T-cell (primary cell): ENCODE results near the gene GINS3. TPM values are rescaled to one million over a fixed set of nuclear protein-coding genes. Genes with fewer than 3 reads are reported as not detected.
"Not testable (repeated sequence)": the region's sequence is repeated elsewhere in the genome, so short reads cannot be mapped to it uniquely, and the experiment has no call there.

Experiments used
- ATAC-seq, 4 experiments: fragments of 200-7000 bp in 3 of 4; fragments of 150-1000 bp in 1 of 4; cut with Tn5 transposase; replicated peaks in 1 of 4; 1 replicate in 3 of 4; 2 replicates in 1 of 4; pipeline ENCODE4 v1.10.0; 2021; ENCODE audit warnings: moderate library complexity in 3 of 4, mild to moderate bottlenecking in 2 of 4, moderate number of reproducible peaks in 1 of 4
- CTCF ChIA-PET, 2 donors: fragments of 300-600 bp; sonication (Branson Sonifier 250); formaldehyde crosslinking; loops; one replicate each; lab custom pipeline; 2022; ENCODE audit warnings: antibody characterized with exemption in 2 of 2; lab: Charles Lee
- POLR2A ChIA-PET, 2 donors: fragments of 300-600 bp; sonication (Branson Sonifier 250); formaldehyde crosslinking; loops; one replicate each; lab custom pipeline; 2022; ENCODE audit warnings: antibody characterized with exemption in 2 of 2; lab: Charles Lee
- DNase-seq, 35 experiments: peaks; one replicate each; pipeline versions ENCODE4 v3.0.0 to v3.0.0-alpha.2; 2013 to 2023
- H3K27ac ChIP-seq: one replicate; pipeline ENCODE4 v1.5.1; 2013; ENCODE audit warnings: low read length
- H3K27me3 ChIP-seq, 2 experiments: replicated peaks in 1 of 2; 1 replicate in 1 of 2; 2 replicates in 1 of 2; pipeline versions ENCODE4 v1.6.1 to v1.7.0; 2013; ENCODE audit warnings: low read length in 1 of 2, mixed read lengths in 1 of 2; ENCODE audit not compliant: control insufficient read depth in 2 of 2, insufficient read depth in 2 of 2; ENCODE audit errors: extremely low read depth in 1 of 2
- H3K36me3 ChIP-seq, 2 donors: 1 replicate in 1 of 2; 2 replicates in 1 of 2; pipeline versions ENCODE4 v1.6.1 to v1.7.0; 2013; ENCODE audit warnings: low read length in 1 of 2; ENCODE audit not compliant: control insufficient read depth in 2 of 2, insufficient read depth in 1 of 2; ENCODE audit errors: extremely low read depth in 1 of 2
- H3K4me1 ChIP-seq, 2 experiments: 1 replicate in 1 of 2; 2 replicates in 1 of 2; pipeline versions ENCODE4 v1.6.1 to v1.7.0; 2013; ENCODE audit warnings: low read length in 2 of 2, mixed read lengths in 1 of 2; ENCODE audit not compliant: insufficient read depth in 2 of 2, control insufficient read depth in 1 of 2; ENCODE audit errors: extremely low read depth in 1 of 2
- H3K4me3 ChIP-seq, 2 donors: 1 replicate in 1 of 2; 2 replicates in 1 of 2; pipeline versions ENCODE4 v1.5.1 to v1.7.0; 2013; ENCODE audit warnings: mild to moderate bottlenecking in 2 of 2, low read length in 1 of 2, moderate library complexity in 1 of 2; ENCODE audit not compliant: control insufficient read depth in 1 of 2; ENCODE audit errors: extremely low read depth in 1 of 2
- H3K9me3 ChIP-seq: 2 replicates; pipeline ENCODE4 v1.7.0; 2013
- H3K27ac Mint-ChIP-seq, 2 donors: one replicate each; pipeline ENCODE4 v1.8.0; 2020 to 2021; ENCODE audit warnings: mild to moderate bottlenecking in 2 of 2, mixed read lengths in 2 of 2
- H3K27me3 Mint-ChIP-seq, 2 donors: one replicate each; pipeline ENCODE4 v1.8.0; 2021 to 2022; ENCODE audit warnings: mixed read lengths in 2 of 2
- H3K36me3 Mint-ChIP-seq: one replicate; pipeline ENCODE4 v1.8.0; 2021; ENCODE audit warnings: mixed read lengths
- H3K4me1 Mint-ChIP-seq, 3 donors: one replicate each; pipeline ENCODE4 v1.8.0; 2020 to 2022; ENCODE audit warnings: mixed read lengths in 3 of 3, mild to moderate bottlenecking in 1 of 3
- H3K4me3 Mint-ChIP-seq, 3 donors: one replicate each; pipeline ENCODE4 v1.8.0; 2020 to 2022; ENCODE audit warnings: mild to moderate bottlenecking in 3 of 3, mixed read lengths in 3 of 3, moderate library complexity in 3 of 3
- H3K9me3 Mint-ChIP-seq, 3 donors: one replicate each; pipeline ENCODE4 v1.8.0; 2020 to 2022; ENCODE audit warnings: mixed read lengths in 3 of 3
- WGBS: methylation state at CpG from one replicate; pipeline ENCODE4 v1.1.5; 2013; ENCODE audit warnings: missing lambda C conversion rate; ENCODE audit not compliant: insufficient coverage; 5-methylcytosine and 5-hydroxymethylcytosine counted together
- total RNA-seq, 35 experiments: library from RNA in 6 of 35; stranded (reverse) in 6 of 35; fragments of 120-200 nt in 1 of 35; gene quantifications; one replicate each; pipeline versions ENCODE4 v1.2.1 to v1.2.4 and lab custom pipeline; 2013 to 2026

The GINS3 gene
- total RNA-seq, 5 donors from 2014 or later (not counting 1 experiment from before 2014, with no cell fraction given) = 0.98 to 1.6 (median 1.3) TPM

GRCh38 chr16:58413359-58413758, 21.1 kb downstream of the GINS3 start:
- Histone ChIP-seq H3K27ac (no peak overlapping the region), H3K9me3 (no peaks in the 10 kb centered on the region), H3K27me3 (peaks cover 0 to 5% of the 10 kb centered on the region in 2 experiments), H3K36me3 (no peaks in the 10 kb centered on the region), H3K4me1 (no peaks in the 10 kb centered on the region), H3K4me3 (no peak overlapping the region)
- Mint-ChIP-seq H3K4me1 (no peaks in the 10 kb centered on the region), H3K4me3 (no peak overlapping the region), H3K36me3 (no peaks in the 10 kb centered on the region), H3K27me3 (peaks cover 2 to 8% of the 10 kb centered on the region in 2 donors), H3K9me3 (no peaks in the 10 kb centered on the region), H3K27ac (no peak overlapping the region)
- ChIA-PET CTCF (no interaction called here), POLR2A (no interaction called here)
- ATAC-seq (no peak), DNase-seq (no peak)
- WGBS = 66% methylated on average over 3 of the region's 6 CpGs

- Histone ChIP-seq H3K27ac (no peak overlapping the region), H3K27me3 (peaks cover 0 to 16% of the 10 kb centered on the region in 2 experiments), H3K4me1 (no peaks in the 10 kb centered on the region), H3K36me3 (no peaks in the 10 kb centered on the region), H3K9me3 (no peaks in the 10 kb centered on the region), H3K4me3 (no peak overlapping the region)
- H3K4me3 Mint-ChIP-seq = no peak overlapping the region
- H3K9me3 Mint-ChIP-seq = no peaks in the 10 kb centered on the region
- H3K36me3 Mint-ChIP-seq = no peaks in the 10 kb centered on the region
- H3K27ac Mint-ChIP-seq = no peak overlapping the region
- H3K27me3 Mint-ChIP-seq = peaks cover 5 to 11% of the 10 kb centered on the region in 2 donors
- no peak for DNase-seq
- CTCF ChIA-PET = no interaction called here
- no peaks in the 10 kb centered on the region for H3K4me1 Mint-ChIP-seq
- no CpG with 5 or more reads among the region's 4 CpGs for WGBS
- POLR2A ChIA-PET = no interaction called here
- no peak for ATAC-seq
Measured at GRCh38 chr16:58415003-58415402, 22.7 kb downstream of the GINS3 start.

GRCh38 chr16:58415961-58416360, 23.7 kb downstream of the GINS3 start:
- H3K9me3 ChIP-seq, ATAC-seq, H3K4me3 ChIP-seq, H3K36me3 ChIP-seq, H3K4me1 Mint-ChIP-seq, CTCF ChIA-PET, H3K4me3 Mint-ChIP-seq, POLR2A ChIA-PET, H3K27ac Mint-ChIP-seq, H3K27ac ChIP-seq, H3K36me3 Mint-ChIP-seq, DNase-seq, H3K4me1 ChIP-seq, H3K9me3 Mint-ChIP-seq: not testable (repeated sequence)
- H3K27me3 ChIP-seq = peaks cover 0 to 21% of the 10 kb centered on the region in 2 experiments
- peaks cover 10 to 13% of the 10 kb centered on the region in 2 donors for H3K27me3 Mint-ChIP-seq
- WGBS = 100% methylated on average over 1 of the region's 5 CpGs

GRCh38 chr16:58417035-58417434, 24.8 kb downstream of the GINS3 start:
- H3K27me3 ChIP-seq = peaks cover 0 to 24% of the 10 kb centered on the region in 2 experiments
- H3K36me3 ChIP-seq = no peaks in the 10 kb centered on the region
- DNase-seq (no peak), ATAC-seq (no peak)
- no peak overlapping the region for H3K27ac ChIP-seq
- ChIA-PET POLR2A (no interaction called here), CTCF (interaction anchor here in 1 of 2 donors (0.5 kb wide), 1 partner anchor 89 kb away, joined by 4 read pairs; no protein-coding TSS in a partner anchor)
- WGBS = 91% methylated on average over 10 of the region's 10 CpGs
- no peaks in the 10 kb centered on the region for H3K9me3 Mint-ChIP-seq
- no peak overlapping the region for H3K4me3 ChIP-seq
- H3K36me3 Mint-ChIP-seq = no peaks in the 10 kb centered on the region
- peaks cover 10 to 16% of the 10 kb centered on the region in 2 donors for H3K27me3 Mint-ChIP-seq
- H3K27ac Mint-ChIP-seq = no peak overlapping the region
- no peaks in the 10 kb centered on the region for H3K9me3 ChIP-seq
- no peaks in the 10 kb centered on the region for H3K4me1 Mint-ChIP-seq
- no peaks in the 10 kb centered on the region for H3K4me1 ChIP-seq
- H3K4me3 Mint-ChIP-seq = no peak overlapping the region

- no peak for ATAC-seq
- Mint-ChIP-seq H3K27ac (no peak overlapping the region), H3K36me3 (no peaks in the 10 kb centered on the region), H3K4me3 (no peak overlapping the region), H3K27me3 (peaks cover 10 to 18% of the 10 kb centered on the region in 2 donors), H3K4me1 (no peaks in the 10 kb centered on the region), H3K9me3 (no peaks in the 10 kb centered on the region)
- no peaks in the 10 kb centered on the region for H3K36me3 ChIP-seq
- 87% methylated on average over 3 of the region's 5 CpGs for WGBS
- DNase-seq = no peak
- H3K4me1 ChIP-seq = no peaks in the 10 kb centered on the region
- CTCF ChIA-PET = no interaction called here
- peaks cover 0 to 24% of the 10 kb centered on the region in 2 experiments for H3K27me3 ChIP-seq
- no peaks in the 10 kb centered on the region for H3K9me3 ChIP-seq
- H3K4me3 ChIP-seq = no peak overlapping the region
- H3K27ac ChIP-seq = no peak overlapping the region
- POLR2A ChIA-PET = no interaction called here
Measured at GRCh38 chr16:58417600-58417999, 25.3 kb downstream of the GINS3 start.

GRCh38 chr16:58418026-58418425, 25.8 kb downstream of the GINS3 start:
- POLR2A ChIA-PET = no interaction called here
- Histone ChIP-seq H3K27ac (no peak overlapping the region), H3K9me3 (no peaks in the 10 kb centered on the region), H3K27me3 (peaks cover 0 to 24% of the 10 kb centered on the region in 2 experiments), H3K36me3 (no peaks in the 10 kb centered on the region), H3K4me3 (no peak overlapping the region), H3K4me1 (no peaks in the 10 kb centered on the region)
- CTCF ChIA-PET = no interaction called here
- Mint-ChIP-seq H3K36me3 (no peaks in the 10 kb centered on the region), H3K9me3 (no peaks in the 10 kb centered on the region), H3K4me3 (no peak overlapping the region), H3K4me1 (no peaks in the 10 kb centered on the region), H3K27me3 (peaks cover 10 to 21% of the 10 kb centered on the region in 2 donors), H3K27ac (no peak overlapping the region)
- DNase-seq (no peak), ATAC-seq (no peak)
- 83% methylated on average over 1 of the region's 7 CpGs for WGBS

GRCh38 chr16:58418601-58419000, 26.3 kb downstream of the GINS3 start:
- POLR2A ChIA-PET = no interaction called here
- peaks cover 0 to 24% of the 10 kb centered on the region in 2 experiments for H3K27me3 ChIP-seq

More at GRCh38 chr16:58418601-58419000, 26.3 kb downstream of the GINS3 start:
- 58% methylated on average over 3 of the region's 4 CpGs for WGBS
- Mint-ChIP-seq H3K27ac (no peak overlapping the region), H3K4me1 (no peaks in the 10 kb centered on the region), H3K4me3 (no peak overlapping the region), H3K9me3 (no peaks in the 10 kb centered on the region), H3K27me3 (peaks cover 10 to 23% of the 10 kb centered on the region in 2 donors), H3K36me3 (no peaks in the 10 kb centered on the region)
- no peaks in the 10 kb centered on the region for H3K9me3 ChIP-seq
- CTCF ChIA-PET = no interaction called here
- no peaks in the 10 kb centered on the region for H3K4me1 ChIP-seq
- H3K4me3 ChIP-seq = no peak overlapping the region
- no peaks in the 10 kb centered on the region for H3K36me3 ChIP-seq
- ATAC-seq (no peak), DNase-seq (no peak)
- H3K27ac ChIP-seq = no peak overlapping the region
